H1 (cell line): ENCODE data around the gene TEF. TPM values are rescaled to one million over a fixed set of nuclear protein-coding genes. Genes with fewer than 3 reads are reported as not detected.

ENCODE experiments used
- CTCF ChIA-PET: fragments of 300-600 bp; sonication (Branson Sonifier 250); formaldehyde crosslinking; loops from one replicate; lab custom pipeline; 2021; ENCODE audit not compliant: partially characterized antibody; lab: Charles Lee
- POLR2A ChIA-PET: fragments of 300-600 bp; sonication (Branson Sonifier 250); formaldehyde crosslinking; loops from one replicate; lab custom pipeline; 2021; ENCODE audit warnings: inconsistent platforms; ENCODE audit not compliant: partially characterized antibody; lab: Charles Lee
- DNase-seq, 2 experiments: peaks; one replicate each; pipeline versions ENCODE4 v3.0.0 to v3.0.0-alpha.2; 2010 to 2022; ENCODE audit warnings: low spot score in 2 of 2, low read depth in 1 of 2, mixed read lengths in 1 of 2
- FAIRE-seq: peaks from 2 replicates; lab custom pipeline; 2011; peaks lifted over from hg19 to GRCh38; lab: Jason Lieb, UNC
- H2AFZ ChIP-seq: 2 replicates; pipeline ENCODE4 v1.8.1; 2012; ENCODE audit warnings: low read length, inconsistent platforms
- H2AK5ac ChIP-seq: 2 replicates; pipeline ENCODE4 v1.6.1; 2013; ENCODE audit warnings: low read depth, low read length
- H2BK120ac ChIP-seq: replicated peaks from 2 replicates; pipeline ENCODE3; 2013; ENCODE audit warnings: low read depth, low read length, inconsistent platforms
- H2BK12ac ChIP-seq: 2 replicates; pipeline ENCODE4 v1.6.1; 2013; ENCODE audit warnings: low read depth, low read length
- H2BK15ac ChIP-seq: 2 replicates; pipeline ENCODE4 v1.6.1; 2013; ENCODE audit warnings: low read length
- H2BK20ac ChIP-seq: 2 replicates; pipeline ENCODE4 v1.6.1; 2013; ENCODE audit warnings: low read length
- H2BK5ac ChIP-seq: 2 replicates; pipeline ENCODE4 v1.6.1; 2013; ENCODE audit warnings: low read depth, low read length
- H3K14ac ChIP-seq: 2 replicates; pipeline ENCODE4 v1.6.1; 2013; ENCODE audit warnings: inconsistent platforms; ENCODE audit not compliant: insufficient read length
- H3K18ac ChIP-seq: 2 replicates; pipeline ENCODE4 v1.6.1; 2013; ENCODE audit warnings: low read length; ENCODE audit errors: extremely low read depth
- H3K23ac ChIP-seq: 2 replicates; pipeline ENCODE4 v1.6.1; 2013; ENCODE audit warnings: inconsistent platforms; ENCODE audit not compliant: insufficient read length
- H3K23me2 ChIP-seq: 2 replicates; pipeline ENCODE4 v1.6.1; 2013; ENCODE audit warnings: low read depth, low read length
- H3K27ac ChIP-seq: 2 replicates; pipeline ENCODE4 v1.6.1; 2011; ENCODE audit warnings: low read depth, low read length, inconsistent platforms
- H3K27me3 ChIP-seq, 4 experiments: replicated peaks in 1 of 4; 1 replicate in 1 of 4; 2 replicates in 3 of 4; pipeline versions ENCODE4 v1.6.1 to v1.8.1; 2011 to 2013; ENCODE audit warnings: low read length in 3 of 4, mild to moderate bottlenecking in 3 of 4, inconsistent platforms in 2 of 4, mixed read lengths in 2 of 4, moderate library complexity in 1 of 4; ENCODE audit not compliant: control insufficient read depth in 3 of 4, insufficient read depth in 3 of 4; ENCODE audit errors: extremely low read depth in 1 of 4
- H3K36me3 ChIP-seq, 4 experiments: 2 replicates each; pipeline versions ENCODE4 v1.6.1 to v1.8.1; 2011 to 2013; ENCODE audit warnings: mild to moderate bottlenecking in 4 of 4, low read length in 3 of 4, moderate library complexity in 2 of 4, control low read depth in 1 of 4, inconsistent platforms in 1 of 4; ENCODE audit not compliant: insufficient read depth in 4 of 4, control insufficient read depth in 2 of 4
- H3K4ac ChIP-seq: replicated peaks from 2 replicates; pipeline ENCODE3; 2013; ENCODE audit warnings: low read length, low read depth, mixed read lengths, inconsistent platforms; ENCODE audit not compliant: insufficient read length
- H3K4me1 ChIP-seq, 4 experiments: replicated peaks in 1 of 4; 1 replicate in 1 of 4; 2 replicates in 3 of 4; pipeline versions ENCODE4 v1.6.1 to v1.8.1; 2011 to 2013; ENCODE audit warnings: low read length in 3 of 4, inconsistent platforms in 2 of 4, mixed read lengths in 1 of 4; ENCODE audit not compliant: insufficient read depth in 4 of 4, control insufficient read depth in 3 of 4
- H3K4me2 ChIP-seq, 2 experiments: 2 replicates each; pipeline versions ENCODE4 v1.6.1 to v1.8.1; 2011 to 2013; ENCODE audit warnings: low read depth in 2 of 2, low read length in 2 of 2, control low read depth in 1 of 2, inconsistent platforms in 1 of 2, mild to moderate bottlenecking in 1 of 2; ENCODE audit not compliant: insufficient read depth in 1 of 2
- H3K4me3 ChIP-seq, 4 experiments: fragments of 200-600, 300-600 bp in 1 of 4; sonication (generic), shearing (Covaris generic), sonication (Bioruptor Twin) in 1 of 4; 2 replicates each; pipeline versions ENCODE4 v1.5.1 to v1.8.1; 2011 to 2016; ENCODE audit warnings: low read length in 4 of 4, low read depth in 3 of 4, control low read depth in 2 of 4, inconsistent platforms in 2 of 4, mild to moderate bottlenecking in 2 of 4, mixed read lengths in 1 of 4, moderate library complexity in 1 of 4; ENCODE audit not compliant: insufficient read depth in 2 of 4; ENCODE audit errors: extremely low read depth in 1 of 4
- H3K56ac ChIP-seq: replicated peaks from 2 replicates; pipeline ENCODE3; 2013; ENCODE audit warnings: low read depth, mild to moderate bottlenecking, mixed read lengths, low read length, inconsistent platforms; ENCODE audit not compliant: insufficient read length
- H3K79me1 ChIP-seq: 2 replicates; pipeline ENCODE4 v1.6.1; 2013; ENCODE audit warnings: low read depth, low read length, control low read depth
- H3K79me2 ChIP-seq, 2 experiments: 2 replicates each; pipeline versions ENCODE4 v1.6.1 to v1.8.1; 2012 to 2013; ENCODE audit warnings: low read length in 2 of 2, mild to moderate bottlenecking in 2 of 2, inconsistent platforms in 1 of 2; ENCODE audit not compliant: insufficient read depth in 2 of 2, control insufficient read depth in 1 of 2
- H3K9ac ChIP-seq, 4 experiments: replicated peaks in 1 of 4; 1 replicate in 1 of 4; 2 replicates in 3 of 4; pipeline versions ENCODE4 v1.6.1 to v1.8.1; 2011 to 2013; ENCODE audit warnings: low read depth in 3 of 4, low read length in 3 of 4, control low read depth in 2 of 4, mild to moderate bottlenecking in 2 of 4, moderate library complexity in 2 of 4, inconsistent platforms in 1 of 4; ENCODE audit errors: extremely low read depth in 1 of 4
- H3K9me3 ChIP-seq, 2 experiments: 2 replicates each; pipeline versions ENCODE4 v1.6.1 to v1.8.1; 2012 to 2013; ENCODE audit warnings: mild to moderate bottlenecking in 2 of 2, moderate library complexity in 2 of 2, control low read depth in 1 of 2, inconsistent platforms in 1 of 2, low read depth in 1 of 2, low read length in 1 of 2, mixed read lengths in 1 of 2; ENCODE audit not compliant: insufficient read depth in 2 of 2
- H4K20me1 ChIP-seq, 2 experiments: replicated peaks in 1 of 2; 2 replicates each; pipeline versions ENCODE3 to v1.8.1; 2011 to 2013; ENCODE audit warnings: inconsistent platforms in 2 of 2, low read length in 2 of 2, mild to moderate bottlenecking in 1 of 2; ENCODE audit not compliant: insufficient read depth in 2 of 2, control insufficient read depth in 1 of 2
- H4K5ac ChIP-seq: 2 replicates; pipeline ENCODE4 v1.6.1; 2013; ENCODE audit warnings: low read length, low read depth, mixed read lengths, inconsistent platforms; ENCODE audit not compliant: insufficient read length
- H4K8ac ChIP-seq: 2 replicates; pipeline ENCODE4 v1.8.0; 2013; ENCODE audit warnings: mild to moderate bottlenecking, moderate library complexity, low read length, inconsistent platforms; ENCODE audit not compliant: insufficient read depth; ENCODE audit errors: extremely low read depth
- H4K91ac ChIP-seq: replicated peaks from 2 replicates; pipeline ENCODE3; 2013; ENCODE audit warnings: low read length, mixed read lengths, inconsistent platforms; ENCODE audit not compliant: insufficient read length
- BRCA1 ChIP-seq: IDR thresholded peaks from 2 replicates; pipeline ENCODE4 v1.6.1; 2012; ENCODE audit warnings: low read depth, low read length, improper control_type of control experiment
- CREB1 ChIP-seq: IDR thresholded peaks from 2 replicates; pipeline ENCODE4 v1.6.1; 2012; ENCODE audit warnings: inconsistent platforms
- PHF8 ChIP-seq: fragments of 200-600 bp; sonication (generic); conservative IDR thresholded peaks from 2 replicates; pipeline ENCODE4 v1.7.1; 2012; ENCODE audit warnings: low read depth, mild to moderate bottlenecking, inconsistent platforms, low read length, moderate library complexity
- POLR2A ChIP-seq, 2 experiments: IDR thresholded peaks; 1 replicate in 1 of 2; 2 replicates in 1 of 2; pipeline ENCODE4 v1.6.1; 2011; ENCODE audit warnings: low read depth in 2 of 2, low read length in 2 of 2, mild to moderate bottlenecking in 2 of 2; ENCODE audit errors: control extremely low read depth in 1 of 2
- YY1 ChIP-seq: IDR thresholded peaks from 2 replicates; pipeline ENCODE4 v1.6.1; 2011; ENCODE audit warnings: low read depth, mild to moderate bottlenecking, low read length
- WGBS, 2 experiments: shearing (Covaris generic) in 1 of 2; methylation state at CpG; one replicate each; pipeline versions ENCODE4 v1.1.6 to v1.1.7; 2013 to 2015; ENCODE audit warnings: low lambda C conversion rate in 2 of 2, mixed read lengths in 2 of 2, inconsistent platforms in 1 of 2, low coverage in 1 of 2, missing lambda C conversion rate in 1 of 2; ENCODE audit not compliant: insufficient replicate concordance in 2 of 2, insufficient coverage in 1 of 2, insufficient read length in 1 of 2; ENCODE audit errors: extremely low coverage in 1 of 2, missing lambda C conversion rate in 1 of 2; 5-methylcytosine and 5-hydroxymethylcytosine counted together
- polyA plus RNA-seq, 7 experiments: library from polyadenylated mRNA; depleted of rRNA in 3 of 7; stranded (reverse) in 5 of 7; unstranded in 2 of 7; fragments of >200 nt in 5 of 7; fragments of 200-250 nt in 2 of 7; gene quantifications; 1 replicate in 5 of 7; 2 replicates in 1 of 7; 4 replicates in 1 of 7; pipeline versions ENCODE4 v1.2.1 to v1.2.3, GENCODE V29; 2011 to 2013; ENCODE audit warnings: missing spikeins in 2 of 7, mixed read lengths in 2 of 7
- total RNA-seq: library from RNA; stranded (reverse); fragmentation: NEBNext Ultra II Directional; extraction: Animal tissue kit (Norgen Biotek cat#: 25700); gene quantifications from 2 replicates; pipeline ENCODE4 v1.2.1, GENCODE V29; 2021

Gene TEF
- total and polyA plus RNA-seq, 2 of the 8 experiments (the other 6 are each of a cell fraction or from before 2014, with no cell fraction given), result 7.4 to 9.0 TPM

GRCh38 chr22:41350087-41350486 is 31.7 kb upstream of the TEF start:
- Histone ChIP-seq H2AK5ac (no peak overlapping the region), H3K4me1 (no peaks in the 10 kb centered on the region), H3K56ac (no peak overlapping the region), H3K23ac (no peak overlapping the region), H3K79me1 (no peaks in the 10 kb centered on the region), H3K14ac (no peak overlapping the region), H4K20me1 (peaks cover 0 to 4% of the 10 kb centered on the region in 2 experiments), H3K36me3 (peaks cover 15 to 64% (median 44%) of the 10 kb centered on the region in 4 experiments), H3K18ac (no peak overlapping the region), H3K4me3 (no peak overlapping the region), H3K79me2 (no peaks in the 10 kb centered on the region), H3K27me3 (no peaks in the 10 kb centered on the region), H2BK5ac (no peak overlapping the region), H3K4ac (no peak overlapping the region), H2BK20ac (no peak overlapping the region), H2BK120ac (no peak overlapping the region), H4K5ac (no peak overlapping the region), H3K23me2 (no peaks in the 10 kb centered on the region), H2BK15ac (no peak overlapping the region), H2AFZ (no peak overlapping the region), H3K9ac (no peak overlapping the region), H2BK12ac (no peak overlapping the region), H4K91ac (no peak overlapping the region), H3K9me3 (no peaks in the 10 kb centered on the region), H3K27ac (no peak overlapping the region), H4K8ac (no peak overlapping the region), H3K4me2 (no peak overlapping the region)
- FAIRE-seq (no peak), DNase-seq (no peak)
- ChIA-PET CTCF (no interaction called here), POLR2A (interaction anchor here (1.1 to 1.9 kb wide), 2 partner anchors 10 to 30 kb away, joined by 3 to 5 read pairs; no protein-coding TSS in a partner anchor)
- TF ChIP-seq CREB1 (no peak), YY1 (no peak), POLR2A (IDR thresholded peaks at IDR 0.05; ENCODE audit: control extremely low read depth in 1 of 2, low read depth in 2 of 2, low read length in 2 of 2) (no peak), PHF8 (no peak), BRCA1 (no peak)
- WGBS, 2 experiments, result 94% methylated on average over 4 of the region's 4 CpGs; no CpG with 5 or more reads in 1 of the 2 experiments
